ENCODE data around the gene TRAPPC8. TPM values are rescaled to one million over a fixed set of nuclear protein-coding genes. Genes with fewer than 3 reads are reported as not detected.
"Not testable (repeated sequence)": the region's sequence is repeated elsewhere in the genome, so short reads cannot be mapped to it uniquely, and the experiment has no call there.

Gene TRAPPC8
- polyA plus RNA-seq, 4 donors, result 37.4 to 67.6 (median 60.7) TPM

- DNase-seq (ENCODE audit: low read depth in 4 of 4, low spot score in 3 of 4), result not testable (repeated sequence)
Measured at GRCh38 chr18:31809049-31809448, 133.9 kb downstream of the TRAPPC8 start.

- DNase-seq (ENCODE audit: low read depth in 4 of 4, low spot score in 3 of 4), result no peak
Measured at GRCh38 chr18:31801078-31801477, 141.8 kb downstream of the TRAPPC8 start.

GRCh38 chr18:31799257-31799656 is 143.7 kb downstream of the TRAPPC8 start:
- not testable (repeated sequence) for DNase-seq (ENCODE audit: low read depth in 4 of 4, low spot score in 3 of 4)

- DNase-seq (ENCODE audit: low read depth in 4 of 4, low spot score in 3 of 4), result no peak
Measured at GRCh38 chr18:31798399-31798798, 144.5 kb downstream of the TRAPPC8 start.

- no peak for DNase-seq (ENCODE audit: low read depth in 4 of 4, low spot score in 3 of 4)
Measured at GRCh38 chr18:31795747-31796146, 147.2 kb downstream of the TRAPPC8 start.

- DNase-seq (ENCODE audit: low read depth in 4 of 4, low spot score in 3 of 4), result no peak
Measured at GRCh38 chr18:31793531-31793930, 149.4 kb downstream of the TRAPPC8 start.

- DNase-seq (ENCODE audit: low read depth in 4 of 4, low spot score in 3 of 4), result no peak
Measured at GRCh38 chr18:31792580-31792911, 150.4 kb downstream of the TRAPPC8 start.

GRCh38 chr18:31791817-31792579 is 150.9 kb downstream of the TRAPPC8 start:
- no peak for DNase-seq (ENCODE audit: low read depth in 4 of 4, low spot score in 3 of 4)

- DNase-seq (ENCODE audit: low read depth in 4 of 4, low spot score in 3 of 4), result no peak
Measured at GRCh38 chr18:31789409-31789808, 153.5 kb downstream of the TRAPPC8 start.

- DNase-seq (ENCODE audit: low read depth in 4 of 4, low spot score in 3 of 4), result no peak
Measured at GRCh38 chr18:31783059-31783458, 159.9 kb downstream of the TRAPPC8 start.

Other genes with a start within 250 kb of the TRAPPC8 start
- under 1 TPM in 3 of 4 donors, not detected in 1; 0.20 to 0.86 (median 0.48) TPM for gene SLC25A52, start 182.2 kb downstream of the TRAPPC8 start, polyA plus RNA-seq (ENCODE audit: insufficient read length in 4 of 4)
- 1 to 10 TPM; 2.3 to 4.5 (median 3.1) TPM for gene RNF125, start 75.7 kb upstream of the TRAPPC8 start, polyA plus RNA-seq (ENCODE audit: insufficient read length in 4 of 4)
- 10 to 100 TPM; 49.8 to 68.2 (median 56.2) TPM for gene RNF138, start 148.7 kb upstream of the TRAPPC8 start, polyA plus RNA-seq (ENCODE audit: insufficient read length in 4 of 4)
- under 1 TPM in 3 of 4 donors, not detected in 1; 0.05 to 0.17 (median 0.07) TPM for gene MEP1B, start 246.9 kb upstream of the TRAPPC8 start, polyA plus RNA-seq (ENCODE audit: insufficient read length in 4 of 4)

Measured in left renal pelvis (tissue), 4 donors.